WTC11 (cell line): ENCODE data around the gene SBF2. TPM values are rescaled to one million over a fixed set of nuclear protein-coding genes. Genes with fewer than 3 reads are reported as not detected.

Experiments used
- ATAC-seq: fragments of 200-7000 bp; cut with Tn5 transposase; 2 replicates; pipeline ENCODE4 v1.10.0; 2021; ENCODE audit warnings: mild to moderate bottlenecking, moderate library complexity
- CTCF ChIA-PET: fragments of 300-600 bp; sonication (Branson Sonifier 250); formaldehyde crosslinking; loops from one replicate; lab custom pipeline; 2021; ENCODE audit warnings: antibody characterized with exemption; lab: Charles Lee
- POLR2A ChIA-PET: fragments of 350-600 bp; sonication (Branson Sonifier 250); formaldehyde crosslinking; loops from one replicate; lab custom pipeline; 2021; ENCODE audit warnings: antibody characterized with exemption; lab: Charles Lee
- DNase-seq: peaks from one replicate; pipeline ENCODE4 v3.0.0; 2021; ENCODE audit warnings: low spot score
- H3K27ac Mint-ChIP-seq: 2 replicates; pipeline ENCODE4 v1.8.0; 2021; ENCODE audit warnings: mixed read lengths
- H3K27me3 Mint-ChIP-seq: 2 replicates; pipeline ENCODE4 v1.8.0; 2021; ENCODE audit warnings: low read depth, mild to moderate bottlenecking, moderate library complexity, mixed read lengths
- H3K36me3 Mint-ChIP-seq: 2 replicates; pipeline ENCODE4 v1.8.0; 2021; ENCODE audit warnings: mixed read lengths
- H3K4me1 Mint-ChIP-seq: 2 replicates; pipeline ENCODE4 v1.8.0; 2022; ENCODE audit warnings: mixed read lengths
- H3K4me3 Mint-ChIP-seq: 2 replicates; pipeline ENCODE4 v1.8.0; 2021; ENCODE audit warnings: mild to moderate bottlenecking, moderate library complexity, mixed read lengths
- H3K9me3 Mint-ChIP-seq: 2 replicates; pipeline ENCODE4 v1.8.0; 2021; ENCODE audit warnings: mixed read lengths
- ELF4 ChIP-seq: sonication (generic); formaldehyde crosslinking; IDR thresholded peaks from 2 replicates; pipeline ENCODE4 v1.8.1; 2022; ENCODE audit warnings: low read depth, mild to moderate bottlenecking, moderate library complexity, missing genetic modification reagents
- FOXP1 ChIP-seq: sonication (generic); formaldehyde crosslinking; IDR thresholded peaks from 2 replicates; pipeline ENCODE4 v1.8.0; 2022; ENCODE audit warnings: missing genetic modification reagents, mild to moderate bottlenecking, moderate library complexity, borderline replicate concordance
- GABPB1 ChIP-seq: sonication (generic); formaldehyde crosslinking; IDR thresholded peaks from 2 replicates; pipeline ENCODE4 v1.8.1; 2023; ENCODE audit warnings: mild to moderate bottlenecking, missing genetic modification reagents
- HMGA2 ChIP-seq: fragments of 250-450 bp; sonication (Bioruptor Pico); IDR thresholded peaks from 2 replicates; pipeline ENCODE4 v1.4.0; 2021; ENCODE audit warnings: mild to moderate bottlenecking, moderate library complexity
- IRF2 ChIP-seq: sonication (generic); formaldehyde crosslinking; IDR thresholded peaks from 2 replicates; pipeline ENCODE4 v1.8.0; 2022; ENCODE audit warnings: low read depth, missing genetic modification reagents, borderline replicate concordance
- RORB ChIP-seq: fragments of 250-450 bp; sonication (Bioruptor Pico); IDR thresholded peaks from 2 replicates; pipeline ENCODE4 v1.9.0; 2021; ENCODE audit warnings: mild to moderate bottlenecking
- SOX15 ChIP-seq: fragments of 250-450 bp; sonication (Bioruptor Pico); IDR thresholded peaks from 2 replicates; pipeline ENCODE4 v1.9.0; 2021; ENCODE audit warnings: mild to moderate bottlenecking
- TEAD1 ChIP-seq: sonication (generic); formaldehyde crosslinking; IDR thresholded peaks from 2 replicates; pipeline ENCODE4 v1.8.0; 2022; ENCODE audit warnings: mild to moderate bottlenecking, missing genetic modification reagents
- TEAD4 ChIP-seq: sonication (generic); formaldehyde crosslinking; IDR thresholded peaks from 2 replicates; pipeline ENCODE4 v1.8.0; 2022; ENCODE audit warnings: mild to moderate bottlenecking, missing genetic modification reagents
- ZNF138 ChIP-seq: sonication (generic); formaldehyde crosslinking; conservative IDR thresholded peaks from 2 replicates; pipeline ENCODE4 v1.8.1; 2022; ENCODE audit warnings: mild to moderate bottlenecking, moderate library complexity, missing genetic modification reagents
- ZNF396 ChIP-seq: fragments of 250-450 bp; sonication (Bioruptor Pico); IDR thresholded peaks from 2 replicates; pipeline ENCODE4 v1.8.0; 2021; ENCODE audit warnings: mild to moderate bottlenecking, moderate library complexity, borderline replicate concordance
- ZNF416 ChIP-seq: fragments of 250-450 bp; sonication (Bioruptor Pico); IDR thresholded peaks from 2 replicates; pipeline ENCODE4 v1.9.0; 2021; ENCODE audit warnings: mild to moderate bottlenecking, inconsistent platforms
- ZNF425 ChIP-seq: fragments of 250-450 bp; sonication (Bioruptor Pico); conservative IDR thresholded peaks from 2 replicates; pipeline ENCODE4 v1.9.0; 2021; ENCODE audit warnings: mild to moderate bottlenecking
- ZNF671 ChIP-seq: fragments of 250-450 bp; sonication (Bioruptor Pico); IDR thresholded peaks from 2 replicates; pipeline ENCODE4 v1.8.0; 2021; ENCODE audit warnings: mild to moderate bottlenecking
- total RNA-seq: library from RNA; stranded (reverse); gene quantifications from 3 replicates; pipeline ENCODE4 v1.2.3, GENCODE V29; 2021
- TF ChIP-seq, protein P1 (sequence below): sonication (generic); formaldehyde crosslinking; IDR thresholded peaks from 2 replicates; pipeline ENCODE4 v1.8.1; 2022; ENCODE audit warnings: low read depth, missing genetic modification reagents, borderline replicate concordance
- TF ChIP-seq, protein P2 (sequence below): fragments of 250-450 bp; sonication (Bioruptor Pico); IDR thresholded peaks from 2 replicates; pipeline ENCODE4 v1.9.0; 2021; ENCODE audit warnings: mild to moderate bottlenecking, borderline replicate concordance
- TF ChIP-seq, protein P3 (sequence below): sonication (generic); formaldehyde crosslinking; IDR thresholded peaks from 2 replicates; pipeline ENCODE4 v1.8.1; 2022; ENCODE audit warnings: missing genetic modification reagents, borderline replicate concordance

The SBF2 gene
- total RNA-seq, 1 experiment from 2014 or later: 47.6 TPM

GRCh38 chr11:10243896-10244575 lies 50.0 kb downstream of the SBF2 start:
- peaks cover 11% of the 10 kb centered on the region for H3K9me3 Mint-ChIP-seq
- H3K36me3 Mint-ChIP-seq: peaks cover 13% of the 10 kb centered on the region
- ChIA-PET CTCF (no interaction called here), POLR2A (no interaction called here)
- TF ChIP-seq, protein P1, sequence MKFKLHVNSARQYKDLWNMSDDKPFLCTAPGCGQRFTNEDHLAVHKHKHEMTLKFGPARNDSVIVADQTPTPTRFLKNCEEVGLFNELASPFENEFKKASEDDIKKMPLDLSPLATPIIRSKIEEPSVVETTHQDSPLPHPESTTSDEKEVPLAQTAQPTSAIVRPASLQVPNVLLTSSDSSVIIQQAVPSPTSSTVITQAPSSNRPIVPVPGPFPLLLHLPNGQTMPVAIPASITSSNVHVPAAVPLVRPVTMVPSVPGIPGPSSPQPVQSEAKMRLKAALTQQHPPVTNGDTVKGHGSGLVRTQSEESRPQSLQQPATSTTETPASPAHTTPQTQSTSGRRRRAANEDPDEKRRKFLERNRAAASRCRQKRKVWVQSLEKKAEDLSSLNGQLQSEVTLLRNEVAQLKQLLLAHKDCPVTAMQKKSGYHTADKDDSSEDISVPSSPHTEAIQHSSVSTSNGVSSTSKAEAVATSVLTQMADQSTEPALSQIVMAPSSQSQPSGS (CRISPR knock-in tag): no peak
- TF ChIP-seq, protein P2, sequence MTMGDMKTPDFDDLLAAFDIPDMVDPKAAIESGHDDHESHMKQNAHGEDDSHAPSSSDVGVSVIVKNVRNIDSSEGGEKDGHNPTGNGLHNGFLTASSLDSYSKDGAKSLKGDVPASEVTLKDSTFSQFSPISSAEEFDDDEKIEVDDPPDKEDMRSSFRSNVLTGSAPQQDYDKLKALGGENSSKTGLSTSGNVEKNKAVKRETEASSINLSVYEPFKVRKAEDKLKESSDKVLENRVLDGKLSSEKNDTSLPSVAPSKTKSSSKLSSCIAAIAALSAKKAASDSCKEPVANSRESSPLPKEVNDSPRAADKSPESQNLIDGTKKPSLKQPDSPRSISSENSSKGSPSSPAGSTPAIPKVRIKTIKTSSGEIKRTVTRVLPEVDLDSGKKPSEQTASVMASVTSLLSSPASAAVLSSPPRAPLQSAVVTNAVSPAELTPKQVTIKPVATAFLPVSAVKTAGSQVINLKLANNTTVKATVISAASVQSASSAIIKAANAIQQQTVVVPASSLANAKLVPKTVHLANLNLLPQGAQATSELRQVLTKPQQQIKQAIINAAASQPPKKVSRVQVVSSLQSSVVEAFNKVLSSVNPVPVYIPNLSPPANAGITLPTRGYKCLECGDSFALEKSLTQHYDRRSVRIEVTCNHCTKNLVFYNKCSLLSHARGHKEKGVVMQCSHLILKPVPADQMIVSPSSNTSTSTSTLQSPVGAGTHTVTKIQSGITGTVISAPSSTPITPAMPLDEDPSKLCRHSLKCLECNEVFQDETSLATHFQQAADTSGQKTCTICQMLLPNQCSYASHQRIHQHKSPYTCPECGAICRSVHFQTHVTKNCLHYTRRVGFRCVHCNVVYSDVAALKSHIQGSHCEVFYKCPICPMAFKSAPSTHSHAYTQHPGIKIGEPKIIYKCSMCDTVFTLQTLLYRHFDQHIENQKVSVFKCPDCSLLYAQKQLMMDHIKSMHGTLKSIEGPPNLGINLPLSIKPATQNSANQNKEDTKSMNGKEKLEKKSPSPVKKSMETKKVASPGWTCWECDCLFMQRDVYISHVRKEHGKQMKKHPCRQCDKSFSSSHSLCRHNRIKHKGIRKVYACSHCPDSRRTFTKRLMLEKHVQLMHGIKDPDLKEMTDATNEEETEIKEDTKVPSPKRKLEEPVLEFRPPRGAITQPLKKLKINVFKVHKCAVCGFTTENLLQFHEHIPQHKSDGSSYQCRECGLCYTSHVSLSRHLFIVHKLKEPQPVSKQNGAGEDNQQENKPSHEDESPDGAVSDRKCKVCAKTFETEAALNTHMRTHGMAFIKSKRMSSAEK (CRISPR knock-in tag): no peak
- TF ChIP-seq FOXP1: no peak
- no peak overlapping the region for H3K4me3 Mint-ChIP-seq
- DNase-seq: no peak
- ATAC-seq: no peak
- peaks cover 12% of the 10 kb centered on the region for H3K4me1 Mint-ChIP-seq
- peak overlapping the region; percentile 91; the same call in 1 of the 2 replicates for H3K27ac Mint-ChIP-seq
- H3K27me3 Mint-ChIP-seq: no peaks in the 10 kb centered on the region

DNA sequence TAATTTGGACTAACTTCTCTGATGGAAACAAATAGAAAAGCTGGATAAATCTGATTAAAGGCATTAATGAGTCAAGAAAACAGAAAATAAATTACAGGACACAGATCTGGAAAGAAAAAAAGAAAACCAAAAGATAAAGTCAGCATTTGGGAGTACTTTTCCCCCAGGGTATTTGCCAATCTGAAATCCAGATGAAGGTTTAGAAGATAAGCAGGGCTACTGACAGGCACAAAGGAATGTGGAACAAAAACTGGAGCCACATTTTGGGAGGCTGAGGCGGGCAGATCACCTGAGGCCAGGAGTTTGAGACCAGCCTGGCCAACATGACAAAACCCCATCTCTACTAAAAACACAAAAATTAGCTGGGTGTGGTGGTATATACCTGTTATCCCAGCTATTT lies 57.2 kb downstream of the SBF2 start:
- POLR2A ChIA-PET: no interaction called here

DNA sequence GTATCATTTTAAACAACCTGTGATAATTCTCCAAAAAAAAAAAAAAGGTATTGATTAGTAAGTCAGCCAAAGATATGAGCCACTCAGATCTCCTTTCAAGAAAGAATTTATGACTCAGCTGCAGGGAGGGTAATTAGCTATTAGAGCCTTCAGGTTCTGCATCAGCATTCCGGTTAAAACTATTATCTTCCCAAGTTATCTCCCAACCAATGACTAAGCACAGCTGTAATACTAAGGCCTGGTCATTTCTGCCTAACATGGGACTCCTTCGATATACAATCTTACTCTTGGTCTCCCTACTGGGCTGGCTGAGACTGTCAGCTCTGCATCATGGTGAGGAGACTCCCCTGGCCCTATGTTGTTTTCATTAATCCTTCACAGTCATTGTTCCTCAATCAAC lies 60.4 kb downstream of the SBF2 start:
- CTCF ChIA-PET: no interaction called here
- TF ChIP-seq SOX15 (CRISPR knock-in tag) (no peak), HMGA2 (CRISPR knock-in tag) (no peak), IRF2 (CRISPR knock-in tag) (no peak), ZNF416 (CRISPR knock-in tag) (no peak), TEAD4 (no peak), TEAD1 (CRISPR knock-in tag) (no peak), ELF4 (CRISPR knock-in tag) (no peak), GABPB1 (CRISPR knock-in tag) (no peak)

More for the DNA sequence above, 57.2 kb downstream of the SBF2 start:
- Mint-ChIP-seq H3K36me3 (peaks cover 33% of the 10 kb centered on the region), H3K4me3 (no peak overlapping the region), H3K9me3 (peaks cover 38% of the 10 kb centered on the region), H3K4me1 (no peaks in the 10 kb centered on the region), H3K27ac (no peak overlapping the region), H3K27me3 (no peaks in the 10 kb centered on the region)
- no peak for ATAC-seq
- no peak for DNase-seq
- CTCF ChIA-PET: no interaction called here
- TF ChIP-seq ZNF671 (CRISPR knock-in tag): no peak
- no peak for TF ChIP-seq ZNF138 (CRISPR knock-in tag)
- TF ChIP-seq, protein P3, sequence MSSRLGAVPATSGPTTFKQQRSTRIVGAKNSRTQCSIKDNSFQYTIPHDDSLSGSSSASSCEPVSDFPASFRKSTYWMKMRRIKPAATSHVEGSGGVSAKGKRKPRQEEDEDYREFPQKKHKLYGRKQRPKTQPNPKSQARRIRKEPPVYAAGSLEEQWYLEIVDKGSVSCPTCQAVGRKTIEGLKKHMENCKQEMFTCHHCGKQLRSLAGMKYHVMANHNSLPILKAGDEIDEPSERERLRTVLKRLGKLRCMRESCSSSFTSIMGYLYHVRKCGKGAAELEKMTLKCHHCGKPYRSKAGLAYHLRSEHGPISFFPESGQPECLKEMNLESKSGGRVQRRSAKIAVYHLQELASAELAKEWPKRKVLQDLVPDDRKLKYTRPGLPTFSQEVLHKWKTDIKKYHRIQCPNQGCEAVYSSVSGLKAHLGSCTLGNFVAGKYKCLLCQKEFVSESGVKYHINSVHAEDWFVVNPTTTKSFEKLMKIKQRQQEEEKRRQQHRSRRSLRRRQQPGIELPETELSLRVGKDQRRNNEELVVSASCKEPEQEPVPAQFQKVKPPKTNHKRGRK: no peak
- no peak for TF ChIP-seq ZNF425 (CRISPR knock-in tag)
- no peak for TF ChIP-seq ZNF396 (CRISPR knock-in tag)
- no peak for TF ChIP-seq RORB

More for the DNA sequence above, 60.4 kb downstream of the SBF2 start:
- Mint-ChIP-seq H3K36me3 (peaks cover 60% of the 10 kb centered on the region), H3K4me1 (no peaks in the 10 kb centered on the region), H3K4me3 (no peak overlapping the region), H3K27me3 (peaks cover 7% of the 10 kb centered on the region), H3K9me3 (peaks cover 66% of the 10 kb centered on the region), H3K27ac (no peak overlapping the region)
- DNase-seq: no peak
- POLR2A ChIA-PET: no interaction called here
- ATAC-seq: no peak
